ENCODE results near the gene FAM229B.
"Not testable (repeated sequence)": the region's sequence is repeated elsewhere in the genome, so short reads cannot be mapped to it uniquely, and the experiment has no call there.

FAM229B gene

DNA sequence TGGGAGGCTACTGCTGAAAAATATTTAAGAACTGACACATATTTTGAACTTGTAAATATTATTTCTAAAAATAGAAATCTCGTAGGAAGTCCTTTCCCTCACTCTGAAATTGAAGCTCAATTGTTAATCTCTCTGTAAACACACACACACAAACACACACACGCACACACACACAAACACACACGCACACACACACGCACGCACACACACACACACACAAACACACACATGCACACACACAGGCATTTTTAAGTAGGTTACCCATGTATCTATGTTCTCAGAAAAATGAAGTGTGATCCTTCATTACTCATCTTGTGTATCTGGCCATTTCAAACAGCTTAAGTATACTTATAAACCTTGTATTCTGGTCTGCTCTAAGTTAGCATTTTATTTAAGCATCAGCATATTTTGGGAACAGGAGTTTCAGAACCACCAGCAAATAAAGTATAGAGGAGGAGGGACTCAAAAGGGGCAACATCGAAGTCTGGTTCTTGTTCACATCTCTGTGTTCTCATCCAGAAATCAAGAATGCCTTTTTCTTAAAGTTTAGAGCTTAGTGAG, 21.9 kb upstream of the FAM229B start:
- no peak for DNase-seq (ENCODE audit: low read depth)

- no peak for DNase-seq (ENCODE audit: low read depth)
These were observed 20.8 kb upstream of the FAM229B start for GRCh38 chr6:112066606-112067005.

- DNase-seq (ENCODE audit: low read depth): no peak
These were observed 5.8 kb upstream of the FAM229B start for GRCh38 chr6:112081569-112081968.

GRCh38 chr6:112085286-112086065, 1.9 kb upstream of the FAM229B start:
- DNase-seq (ENCODE audit: low read depth): no peak

DNA sequence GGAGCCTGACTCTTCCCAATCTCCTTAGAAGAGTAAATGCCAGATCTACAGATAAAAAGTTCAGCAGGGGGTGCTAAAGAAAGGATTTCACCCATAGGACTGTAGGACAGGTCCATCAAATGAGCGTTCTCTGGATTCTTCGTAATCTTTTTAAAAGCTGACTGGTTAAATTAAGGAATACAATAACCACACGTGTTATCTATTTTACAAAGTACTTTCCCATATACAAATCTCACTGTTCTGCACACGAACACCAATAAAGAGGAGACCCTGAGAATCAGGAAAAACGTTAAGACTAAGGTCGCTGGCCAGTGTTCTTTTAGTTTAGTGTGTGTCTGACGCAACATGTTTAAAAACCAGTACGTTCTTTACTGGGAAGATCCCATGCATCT, 651 bp upstream of the FAM229B start:
- no peak for DNase-seq (ENCODE audit: low read depth)

DNA sequence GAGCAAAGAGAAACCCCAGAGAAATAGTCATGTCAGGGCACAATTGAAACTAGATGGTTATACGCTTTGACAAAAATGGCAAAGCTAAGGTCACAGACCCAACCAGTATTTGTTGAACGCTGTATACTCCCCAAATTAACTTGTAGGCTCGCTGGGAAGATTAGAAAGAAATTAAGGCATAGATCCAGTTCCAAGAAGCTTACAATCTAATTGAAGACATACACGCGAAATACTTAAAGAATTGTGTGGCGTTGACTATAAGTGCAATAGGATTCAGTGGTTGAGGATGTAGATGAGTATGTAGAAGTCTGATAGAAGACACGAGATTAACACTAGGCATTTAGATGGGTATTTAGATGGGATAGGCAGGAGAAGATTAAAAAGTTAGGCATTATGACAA, 525 bp downstream of the FAM229B start:
- DNase-seq (ENCODE audit: low read depth): no peak

GRCh38 chr6:112096901-112097300, 9.5 kb downstream of the FAM229B start:
- no peak for DNase-seq (ENCODE audit: low read depth)

DNA sequence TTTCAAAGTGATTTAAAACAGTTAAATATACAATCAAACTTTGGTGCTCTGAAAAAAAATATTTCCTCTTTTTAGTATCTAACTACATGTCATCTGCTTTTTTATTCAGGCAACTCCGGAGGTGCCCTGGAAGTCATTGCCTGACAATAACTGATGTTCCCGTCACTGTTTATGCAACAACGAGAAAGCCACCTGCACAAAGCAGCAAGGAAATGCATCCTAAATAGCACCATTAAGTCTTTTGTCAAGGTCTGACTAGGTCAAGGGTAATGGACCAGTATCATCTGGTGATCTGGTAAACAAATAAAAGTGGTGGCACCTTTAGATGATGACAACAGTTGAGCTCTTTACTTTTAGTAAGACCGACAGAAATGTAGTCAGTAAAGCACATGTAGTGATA, 13.2 kb downstream of the FAM229B start:
- no peak for DNase-seq (ENCODE audit: low read depth)

GRCh38 chr6:112106026-112106425, 18.6 kb downstream of the FAM229B start:
- not testable (repeated sequence) for DNase-seq (ENCODE audit: low read depth)

DNA sequence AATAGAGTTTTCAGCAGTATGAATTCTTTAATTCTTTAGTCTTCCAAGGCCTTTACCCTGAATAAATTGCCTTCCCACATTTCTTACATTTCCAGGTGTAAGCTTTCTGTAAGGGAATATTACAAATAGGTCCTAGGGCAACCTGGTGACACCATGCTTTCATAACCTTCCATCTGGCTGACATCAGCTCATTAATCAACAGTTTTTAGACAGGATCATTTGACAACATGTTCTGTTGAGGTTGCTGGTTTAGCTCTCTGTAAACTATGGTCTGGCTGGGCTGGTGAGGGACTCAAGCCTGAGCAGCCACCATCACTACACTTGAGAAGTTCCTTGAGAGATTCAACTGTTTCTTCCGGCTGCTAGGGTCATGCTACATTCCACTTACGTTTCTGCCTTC, 19.2 kb downstream of the FAM229B start:
- DNase-seq (ENCODE audit: low read depth): no peak

GRCh38 chr6:112109262-112109661, 21.9 kb downstream of the FAM229B start:
- no peak for DNase-seq (ENCODE audit: low read depth)

- DNase-seq (ENCODE audit: low read depth): no peak
These were observed 26.0 kb downstream of the FAM229B start for GRCh38 chr6:112113431-112113830.

- DNase-seq (ENCODE audit: low read depth): no peak
These were observed 26.5 kb downstream of the FAM229B start for GRCh38 chr6:112113918-112114317.

GRCh38 chr6:112114577-112115223, 27.3 kb downstream of the FAM229B start:
- no peak for DNase-seq (ENCODE audit: low read depth)

DNA sequence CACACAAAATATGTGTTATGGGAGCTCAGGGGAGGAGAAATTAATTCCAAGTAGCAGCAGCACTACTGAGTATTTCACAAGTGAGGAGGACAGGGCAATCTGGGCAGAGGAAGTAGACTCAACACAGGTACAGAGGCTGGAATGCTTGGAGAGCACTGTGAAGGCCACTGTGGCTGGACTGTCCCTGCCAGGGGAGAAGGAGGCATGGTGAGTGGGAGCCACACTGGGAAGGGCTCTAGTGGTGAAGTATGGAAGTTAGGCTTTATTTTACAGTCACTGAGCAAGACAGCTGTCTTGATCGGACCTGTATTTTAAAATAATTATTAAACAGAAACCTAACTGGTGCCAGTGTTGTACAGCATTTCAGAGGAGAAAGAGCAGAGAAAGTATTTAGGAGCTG, 28.8 kb downstream of the FAM229B start:
- DNase-seq (ENCODE audit: low read depth): no peak

GRCh38 chr6:112117554-112117953, 30.2 kb downstream of the FAM229B start:
- no peak for DNase-seq (ENCODE audit: low read depth)

DNA sequence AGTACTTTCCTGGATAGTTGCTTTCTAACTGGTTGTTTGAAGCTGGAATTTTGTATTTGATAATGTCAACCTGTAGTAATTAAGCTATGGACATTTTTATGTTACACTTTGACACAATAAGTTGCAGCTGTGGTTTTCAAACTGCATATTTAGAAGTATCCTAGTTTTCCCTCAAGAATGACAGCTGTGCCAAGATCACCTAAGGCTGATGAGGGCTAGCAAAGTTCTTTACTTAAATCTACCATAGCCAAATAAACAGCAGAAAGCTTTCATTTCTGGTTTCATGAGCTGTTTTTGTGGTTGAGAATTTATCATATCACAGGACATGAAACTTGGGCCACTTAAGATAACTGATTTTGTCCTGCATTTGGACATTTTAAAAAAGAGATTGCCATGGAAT, 30.6 kb downstream of the FAM229B start:
- no peak for DNase-seq (ENCODE audit: low read depth)

DNA sequence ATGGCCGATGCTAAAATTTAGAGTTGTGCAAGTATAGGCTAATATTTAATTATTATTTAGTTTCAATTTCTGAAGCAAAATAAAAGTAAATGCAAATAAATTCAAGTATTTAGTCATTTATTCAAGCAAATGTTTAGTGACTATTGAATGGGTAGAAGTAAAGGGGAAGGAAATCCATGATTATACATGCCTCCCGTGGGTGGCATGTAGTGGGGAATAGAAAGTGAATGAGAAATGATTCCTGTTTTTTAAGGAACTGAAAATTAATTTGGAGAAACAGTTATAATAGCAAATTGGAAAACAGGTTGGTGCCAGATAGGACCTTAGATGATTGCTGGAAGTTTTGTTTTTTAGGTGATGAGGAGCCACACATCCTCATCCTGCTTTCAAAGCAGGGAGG, 35.4 kb downstream of the FAM229B start:
- DNase-seq (ENCODE audit: low read depth): no peak

DNA sequence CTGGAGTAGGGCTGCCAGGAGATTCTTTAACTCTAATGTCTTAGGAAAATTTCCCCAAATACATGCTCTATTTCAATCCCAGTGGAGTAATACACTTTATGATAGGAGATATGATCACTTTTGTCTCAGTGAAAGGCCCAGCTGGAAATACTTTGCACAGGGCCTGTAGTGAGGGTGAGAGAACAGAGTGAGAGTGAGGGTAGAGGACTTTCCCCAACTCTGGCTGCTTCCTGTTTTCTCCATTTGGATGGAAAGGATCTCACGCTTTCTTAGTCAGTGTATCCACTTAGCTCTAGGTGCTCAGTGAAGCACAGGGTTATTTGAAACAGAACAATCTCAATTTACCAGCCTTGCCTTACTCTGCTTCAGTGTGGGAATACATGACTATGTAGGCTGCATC, 36.6 kb downstream of the FAM229B start:
- DNase-seq (ENCODE audit: low read depth): no peak

GRCh38 chr6:112128208-112128607, 40.8 kb downstream of the FAM229B start:
- DNase-seq (ENCODE audit: low read depth): no peak

- no peak for DNase-seq (ENCODE audit: low read depth)
These were observed 43.5 kb downstream of the FAM229B start for GRCh38 chr6:112130878-112131277.

DNA sequence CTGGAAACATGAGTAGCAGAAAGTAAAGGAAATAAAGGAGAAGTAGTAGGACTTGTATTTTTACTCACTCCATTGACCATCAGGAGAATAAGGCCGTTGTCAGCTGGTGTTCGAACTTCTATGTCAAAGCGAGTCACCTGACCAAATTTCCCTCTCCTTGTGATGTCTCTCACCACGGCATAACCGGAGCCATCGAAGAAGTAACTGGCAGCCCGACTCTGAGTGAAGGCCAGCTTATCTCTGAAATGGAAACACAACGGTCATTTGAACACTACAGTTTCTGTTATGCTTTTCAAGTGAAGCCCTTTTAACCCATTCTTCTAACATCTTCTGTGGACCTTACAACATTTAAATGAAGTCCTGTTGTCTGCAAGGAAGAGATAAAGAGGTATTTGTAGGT, 51.7 kb downstream of the FAM229B start:
- no peak for DNase-seq (ENCODE audit: low read depth)

- DNase-seq (ENCODE audit: low read depth): no peak
These were observed 54.3 kb downstream of the FAM229B start for GRCh38 chr6:112141707-112142106.

Measured in stimulated activated CD8-positive, alpha-beta memory T cell treated with anti-CD3 and anti-CD28 coated beads, Interleukin-12 subunit alpha, Interleukin-12 subunit beta, amount 100 ng/mL, for 1 hour (primary cell).